H1 (cell line): Measurements from ENCODE around the gene MKX. TPM values are rescaled to one million over a fixed set of nuclear protein-coding genes. Genes with fewer than 3 reads are reported as not detected.

ENCODE experiments used
- CTCF ChIA-PET: fragments of 300-600 bp; sonication (Branson Sonifier 250); formaldehyde crosslinking; loops from one replicate; lab custom pipeline; 2021; ENCODE audit not compliant: partially characterized antibody; lab: Charles Lee
- POLR2A ChIA-PET: fragments of 300-600 bp; sonication (Branson Sonifier 250); formaldehyde crosslinking; loops from one replicate; lab custom pipeline; 2021; ENCODE audit warnings: inconsistent platforms; ENCODE audit not compliant: partially characterized antibody; lab: Charles Lee
- DNase-seq, 2 experiments: peaks; one replicate each; pipeline versions ENCODE4 v3.0.0 to v3.0.0-alpha.2; 2010 to 2022; ENCODE audit warnings: low spot score in 2 of 2, low read depth in 1 of 2, mixed read lengths in 1 of 2
- FAIRE-seq: peaks from 2 replicates; lab custom pipeline; 2011; peaks lifted over from hg19 to GRCh38; lab: Jason Lieb, UNC
- H2AFZ ChIP-seq: 2 replicates; pipeline ENCODE4 v1.8.1; 2012; ENCODE audit warnings: low read length, inconsistent platforms
- H2AK5ac ChIP-seq: 2 replicates; pipeline ENCODE4 v1.6.1; 2013; ENCODE audit warnings: low read depth, low read length
- H2BK120ac ChIP-seq: replicated peaks from 2 replicates; pipeline ENCODE3; 2013; ENCODE audit warnings: low read depth, low read length, inconsistent platforms
- H2BK12ac ChIP-seq: 2 replicates; pipeline ENCODE4 v1.6.1; 2013; ENCODE audit warnings: low read depth, low read length
- H2BK15ac ChIP-seq: 2 replicates; pipeline ENCODE4 v1.6.1; 2013; ENCODE audit warnings: low read length
- H2BK20ac ChIP-seq: 2 replicates; pipeline ENCODE4 v1.6.1; 2013; ENCODE audit warnings: low read length
- H2BK5ac ChIP-seq: 2 replicates; pipeline ENCODE4 v1.6.1; 2013; ENCODE audit warnings: low read depth, low read length
- H3K14ac ChIP-seq: 2 replicates; pipeline ENCODE4 v1.6.1; 2013; ENCODE audit warnings: inconsistent platforms; ENCODE audit not compliant: insufficient read length
- H3K18ac ChIP-seq: 2 replicates; pipeline ENCODE4 v1.6.1; 2013; ENCODE audit warnings: low read length; ENCODE audit errors: extremely low read depth
- H3K23ac ChIP-seq: 2 replicates; pipeline ENCODE4 v1.6.1; 2013; ENCODE audit warnings: inconsistent platforms; ENCODE audit not compliant: insufficient read length
- H3K23me2 ChIP-seq: 2 replicates; pipeline ENCODE4 v1.6.1; 2013; ENCODE audit warnings: low read depth, low read length
- H3K27ac ChIP-seq: 2 replicates; pipeline ENCODE4 v1.6.1; 2011; ENCODE audit warnings: low read depth, low read length, inconsistent platforms
- H3K27me3 ChIP-seq, 4 experiments: replicated peaks in 1 of 4; 1 replicate in 1 of 4; 2 replicates in 3 of 4; pipeline versions ENCODE4 v1.6.1 to v1.8.1; 2011 to 2013; ENCODE audit warnings: low read length in 3 of 4, mild to moderate bottlenecking in 3 of 4, inconsistent platforms in 2 of 4, mixed read lengths in 2 of 4, moderate library complexity in 1 of 4; ENCODE audit not compliant: control insufficient read depth in 3 of 4, insufficient read depth in 3 of 4; ENCODE audit errors: extremely low read depth in 1 of 4
- H3K36me3 ChIP-seq, 4 experiments: 2 replicates each; pipeline versions ENCODE4 v1.6.1 to v1.8.1; 2011 to 2013; ENCODE audit warnings: mild to moderate bottlenecking in 4 of 4, low read length in 3 of 4, moderate library complexity in 2 of 4, control low read depth in 1 of 4, inconsistent platforms in 1 of 4; ENCODE audit not compliant: insufficient read depth in 4 of 4, control insufficient read depth in 2 of 4
- H3K4ac ChIP-seq: replicated peaks from 2 replicates; pipeline ENCODE3; 2013; ENCODE audit warnings: low read length, low read depth, mixed read lengths, inconsistent platforms; ENCODE audit not compliant: insufficient read length
- H3K4me1 ChIP-seq, 4 experiments: replicated peaks in 1 of 4; 1 replicate in 1 of 4; 2 replicates in 3 of 4; pipeline versions ENCODE4 v1.6.1 to v1.8.1; 2011 to 2013; ENCODE audit warnings: low read length in 3 of 4, inconsistent platforms in 2 of 4, mixed read lengths in 1 of 4; ENCODE audit not compliant: insufficient read depth in 4 of 4, control insufficient read depth in 3 of 4
- H3K4me2 ChIP-seq, 2 experiments: 2 replicates each; pipeline versions ENCODE4 v1.6.1 to v1.8.1; 2011 to 2013; ENCODE audit warnings: low read depth in 2 of 2, low read length in 2 of 2, control low read depth in 1 of 2, inconsistent platforms in 1 of 2, mild to moderate bottlenecking in 1 of 2; ENCODE audit not compliant: insufficient read depth in 1 of 2
- H3K4me3 ChIP-seq, 4 experiments: fragments of 200-600, 300-600 bp in 1 of 4; sonication (generic), shearing (Covaris generic), sonication (Bioruptor Twin) in 1 of 4; 2 replicates each; pipeline versions ENCODE4 v1.5.1 to v1.8.1; 2011 to 2016; ENCODE audit warnings: low read length in 4 of 4, low read depth in 3 of 4, control low read depth in 2 of 4, inconsistent platforms in 2 of 4, mild to moderate bottlenecking in 2 of 4, mixed read lengths in 1 of 4, moderate library complexity in 1 of 4; ENCODE audit not compliant: insufficient read depth in 2 of 4; ENCODE audit errors: extremely low read depth in 1 of 4
- H3K56ac ChIP-seq: replicated peaks from 2 replicates; pipeline ENCODE3; 2013; ENCODE audit warnings: low read depth, mild to moderate bottlenecking, mixed read lengths, low read length, inconsistent platforms; ENCODE audit not compliant: insufficient read length
- H3K79me1 ChIP-seq: 2 replicates; pipeline ENCODE4 v1.6.1; 2013; ENCODE audit warnings: low read depth, low read length, control low read depth
- H3K79me2 ChIP-seq, 2 experiments: 2 replicates each; pipeline versions ENCODE4 v1.6.1 to v1.8.1; 2012 to 2013; ENCODE audit warnings: low read length in 2 of 2, mild to moderate bottlenecking in 2 of 2, inconsistent platforms in 1 of 2; ENCODE audit not compliant: insufficient read depth in 2 of 2, control insufficient read depth in 1 of 2
- H3K9ac ChIP-seq, 4 experiments: replicated peaks in 1 of 4; 1 replicate in 1 of 4; 2 replicates in 3 of 4; pipeline versions ENCODE4 v1.6.1 to v1.8.1; 2011 to 2013; ENCODE audit warnings: low read depth in 3 of 4, low read length in 3 of 4, control low read depth in 2 of 4, mild to moderate bottlenecking in 2 of 4, moderate library complexity in 2 of 4, inconsistent platforms in 1 of 4; ENCODE audit errors: extremely low read depth in 1 of 4
- H3K9me3 ChIP-seq, 2 experiments: 2 replicates each; pipeline versions ENCODE4 v1.6.1 to v1.8.1; 2012 to 2013; ENCODE audit warnings: mild to moderate bottlenecking in 2 of 2, moderate library complexity in 2 of 2, control low read depth in 1 of 2, inconsistent platforms in 1 of 2, low read depth in 1 of 2, low read length in 1 of 2, mixed read lengths in 1 of 2; ENCODE audit not compliant: insufficient read depth in 2 of 2
- H4K20me1 ChIP-seq, 2 experiments: replicated peaks in 1 of 2; 2 replicates each; pipeline versions ENCODE3 to v1.8.1; 2011 to 2013; ENCODE audit warnings: inconsistent platforms in 2 of 2, low read length in 2 of 2, mild to moderate bottlenecking in 1 of 2; ENCODE audit not compliant: insufficient read depth in 2 of 2, control insufficient read depth in 1 of 2
- H4K5ac ChIP-seq: 2 replicates; pipeline ENCODE4 v1.6.1; 2013; ENCODE audit warnings: low read length, low read depth, mixed read lengths, inconsistent platforms; ENCODE audit not compliant: insufficient read length
- H4K8ac ChIP-seq: 2 replicates; pipeline ENCODE4 v1.8.0; 2013; ENCODE audit warnings: mild to moderate bottlenecking, moderate library complexity, low read length, inconsistent platforms; ENCODE audit not compliant: insufficient read depth; ENCODE audit errors: extremely low read depth
- H4K91ac ChIP-seq: replicated peaks from 2 replicates; pipeline ENCODE3; 2013; ENCODE audit warnings: low read length, mixed read lengths, inconsistent platforms; ENCODE audit not compliant: insufficient read length
- CTCF ChIP-seq, 3 experiments: IDR thresholded peaks; 1 replicate in 2 of 3; 2 replicates in 1 of 3; pipeline versions ENCODE4 v1.5.1 to v1.6.1; 2011; ENCODE audit warnings: low read length in 3 of 3, mild to moderate bottlenecking in 3 of 3, inconsistent platforms in 2 of 3, low read depth in 1 of 3, moderate library complexity in 1 of 3; ENCODE audit not compliant: insufficient read depth in 1 of 3; ENCODE audit errors: control extremely low read depth in 1 of 3
- E2F6 ChIP-seq: IDR thresholded peaks from 2 replicates; pipeline ENCODE4 v1.6.1; 2012; ENCODE audit warnings: inconsistent platforms
- FOSL1 ChIP-seq: IDR thresholded peaks from 2 replicates; pipeline ENCODE4 v1.6.1; 2011; ENCODE audit warnings: mild to moderate bottlenecking, low read depth, low read length, moderate library complexity; ENCODE audit not compliant: insufficient read depth
- RFX5 ChIP-seq: IDR thresholded peaks from 2 replicates; pipeline ENCODE4 v1.6.1; 2011; ENCODE audit warnings: low read depth, low read length, improper control_type of control experiment, borderline replicate concordance
- WGBS, 2 experiments: shearing (Covaris generic) in 1 of 2; methylation state at CpG; one replicate each; pipeline versions ENCODE4 v1.1.6 to v1.1.7; 2013 to 2015; ENCODE audit warnings: low lambda C conversion rate in 2 of 2, mixed read lengths in 2 of 2, inconsistent platforms in 1 of 2, low coverage in 1 of 2, missing lambda C conversion rate in 1 of 2; ENCODE audit not compliant: insufficient replicate concordance in 2 of 2, insufficient coverage in 1 of 2, insufficient read length in 1 of 2; ENCODE audit errors: extremely low coverage in 1 of 2, missing lambda C conversion rate in 1 of 2; 5-methylcytosine and 5-hydroxymethylcytosine counted together
- polyA plus RNA-seq, 7 experiments: library from polyadenylated mRNA; depleted of rRNA in 3 of 7; stranded (reverse) in 5 of 7; unstranded in 2 of 7; fragments of >200 nt in 5 of 7; fragments of 200-250 nt in 2 of 7; gene quantifications; 1 replicate in 5 of 7; 2 replicates in 1 of 7; 4 replicates in 1 of 7; pipeline versions ENCODE4 v1.2.1 to v1.2.3, GENCODE V29; 2011 to 2013; ENCODE audit warnings: missing spikeins in 2 of 7, mixed read lengths in 2 of 7
- total RNA-seq: library from RNA; stranded (reverse); fragmentation: NEBNext Ultra II Directional; extraction: Animal tissue kit (Norgen Biotek cat#: 25700); gene quantifications from 2 replicates; pipeline ENCODE4 v1.2.1, GENCODE V29; 2021

MKX gene
- total and polyA plus RNA-seq, 2 of the 8 experiments (the other 6 are each of a cell fraction or from before 2014, with no cell fraction given) = 0.21 to 1.3 TPM

GRCh38 chr10:27717224-27717623 is 28.4 kb downstream of the MKX start:
- H4K5ac ChIP-seq = no peak overlapping the region
- no peak overlapping the region for H2BK20ac ChIP-seq
- no peak for FAIRE-seq
- DNase-seq = no peak
- TF ChIP-seq RFX5 = no peak
- no peak for TF ChIP-seq E2F6
- TF ChIP-seq FOSL1 = no peak
- no peak for TF ChIP-seq CTCF (IDR thresholded peaks at IDR 0.05; ENCODE audit: control extremely low read depth in 1 of 3, insufficient read depth in 1 of 3, low read depth in 1 of 3, low read length in 3 of 3)
- TF ChIP-seq, all 59 proteins: peak for 0
- H3K23me2 ChIP-seq = no peaks in the 10 kb centered on the region
- H2BK12ac ChIP-seq = no peak overlapping the region
- H4K20me1 ChIP-seq = no peaks in the 10 kb centered on the region
- no peak overlapping the region for H3K4ac ChIP-seq
- H3K18ac ChIP-seq = no peak overlapping the region
- H3K4me1 ChIP-seq = no peaks in the 10 kb centered on the region
- no peak overlapping the region for H2BK15ac ChIP-seq
- H3K27ac ChIP-seq = no peak overlapping the region
- WGBS, 2 experiments = 89% methylated on average over 3 of the region's 3 CpGs; no CpG with 5 or more reads in 1 of the 2 experiments
- no peak overlapping the region for H3K23ac ChIP-seq
- no peak overlapping the region for H2AK5ac ChIP-seq
- no peak overlapping the region for H4K8ac ChIP-seq
- no peak overlapping the region for H3K4me2 ChIP-seq
- no peaks in the 10 kb centered on the region for H3K9me3 ChIP-seq
- POLR2A ChIA-PET = no interaction called here
- H3K14ac ChIP-seq = no peak overlapping the region
- H3K79me2 ChIP-seq = no peaks in the 10 kb centered on the region
- no peak overlapping the region for H2BK120ac ChIP-seq
- no peak overlapping the region for H3K4me3 ChIP-seq
- no peak overlapping the region for H4K91ac ChIP-seq
- H2AFZ ChIP-seq = no peak overlapping the region
- H3K56ac ChIP-seq = no peak overlapping the region
- H3K79me1 ChIP-seq = no peaks in the 10 kb centered on the region
- peaks cover 0 to 1% (median 0%) of the 10 kb centered on the region in 4 experiments; a peak in 1 of 7 replicates for H3K27me3 ChIP-seq
- H3K9ac ChIP-seq = no peak overlapping the region
- CTCF ChIA-PET = interaction anchor here (0.9 kb wide), 1 partner anchor 23 kb away, joined by 3 read pairs; no protein-coding TSS in a partner anchor
- no peaks in the 10 kb centered on the region for H3K36me3 ChIP-seq
- no peak overlapping the region for H2BK5ac ChIP-seq
